Fibroblast of lung (primary cell): ENCODE measurements around the gene CREBRF. TPM values are rescaled to one million over a fixed set of nuclear protein-coding genes. Genes with fewer than 3 reads are reported as not detected.

ENCODE experiments used
- DNase-seq, 2 donors: peaks; one replicate each; pipeline versions ENCODE4 v3.0.0 to v3.0.0-alpha.2; 2010; ENCODE audit warnings: low read depth in 2 of 2
- H2AFZ ChIP-seq: 2 replicates; pipeline ENCODE4 v1.5.1; 2012; ENCODE audit warnings: low read length, control low read depth, inconsistent platforms
- H3K27ac ChIP-seq: 2 replicates; pipeline ENCODE4 v1.5.1; 2011; ENCODE audit warnings: low read length, control low read depth; ENCODE audit not compliant: insufficient read depth
- H3K27me3 ChIP-seq: 2 replicates; pipeline ENCODE4 v1.5.1; 2011; ENCODE audit warnings: mild to moderate bottlenecking, low read length; ENCODE audit not compliant: control insufficient read depth, insufficient read depth
- H3K36me3 ChIP-seq: 2 replicates; pipeline ENCODE4 v1.5.1; 2011; ENCODE audit warnings: low read length; ENCODE audit not compliant: control insufficient read depth, insufficient read depth
- H3K4me1 ChIP-seq: 2 replicates; pipeline ENCODE4 v1.5.1; 2011; ENCODE audit warnings: low read length; ENCODE audit not compliant: control insufficient read depth, insufficient read depth; ENCODE audit errors: extremely low read depth
- H3K4me2 ChIP-seq: 2 replicates; pipeline ENCODE4 v1.5.1; 2011; ENCODE audit warnings: low read length, control low read depth; ENCODE audit not compliant: insufficient read depth; ENCODE audit errors: extremely low read depth
- H3K4me3 ChIP-seq, 4 experiments: fragments of 200-600 bp in 1 of 4; sonication (generic) in 1 of 4; replicated peaks in 1 of 4; 2 replicates each; pipeline ENCODE4 v1.5.1; 2011 to 2016; ENCODE audit warnings: low read length in 4 of 4, low read depth in 3 of 4, mild to moderate bottlenecking in 3 of 4, control low read depth in 2 of 4, inconsistent platforms in 1 of 4, mixed read lengths in 1 of 4; ENCODE audit not compliant: insufficient read depth in 1 of 4; ENCODE audit errors: control extremely low read depth in 1 of 4
- H3K79me2 ChIP-seq: 2 replicates; pipeline ENCODE4 v1.5.1; 2012; ENCODE audit warnings: mild to moderate bottlenecking, low read length, inconsistent platforms; ENCODE audit not compliant: control insufficient read depth, insufficient read depth
- H3K9ac ChIP-seq: 2 replicates; pipeline ENCODE4 v1.5.1; 2011; ENCODE audit warnings: mild to moderate bottlenecking, low read length, control low read depth; ENCODE audit not compliant: insufficient read depth
- H3K9me3 ChIP-seq: 2 replicates; pipeline ENCODE4 v1.5.1; 2012; ENCODE audit warnings: low read depth, low read length; ENCODE audit not compliant: control insufficient read depth, insufficient read depth
- H4K20me1 ChIP-seq: 2 replicates; pipeline ENCODE4 v1.5.1; 2011; ENCODE audit warnings: low read length; ENCODE audit not compliant: control insufficient read depth, insufficient read depth; ENCODE audit errors: extremely low read depth
- EZH2 ChIP-seq: IDR thresholded peaks from 2 replicates; pipeline ENCODE4 v1.5.1; 2012; ENCODE audit warnings: low read length, control low read depth, mild to moderate bottlenecking; ENCODE audit errors: missing control alignments
- polyA plus RNA-seq, 2 donors: library from polyadenylated mRNA; depleted of rRNA in 1 of 2; stranded (reverse) in 1 of 2; unstranded in 1 of 2; fragments of >200 nt; gene quantifications; 2 replicates each; pipeline ENCODE4 v1.2.1, GENCODE V29; 2011 to 2012; ENCODE audit warnings: missing spikeins in 1 of 2
- total RNA-seq: library from RNA; depleted of rRNA; stranded (reverse); fragments of >200 nt; gene quantifications from 2 replicates; pipeline ENCODE4 v1.2.1, GENCODE V29; 2014
- TF ChIP-seq, protein P1 (sequence below), 2 donors: IDR thresholded peaks in 1 of 2; conservative IDR thresholded peaks in 1 of 2; 1 replicate in 1 of 2; 2 replicates in 1 of 2; pipeline ENCODE4 v1.5.1; 2011 to 2012; ENCODE audit warnings: low read length in 2 of 2, control low read depth in 1 of 2, inconsistent platforms in 1 of 2, low read depth in 1 of 2, mild to moderate bottlenecking in 1 of 2

Gene CREBRF
- total and polyA plus RNA-seq, 2 donors (not counting 1 experiment from before 2014, with no cell fraction given): 14.4 to 38.8 TPM

- no peak for DNase-seq
- no peaks in the 10 kb centered on the region for H3K27me3 ChIP-seq
- H3K27ac ChIP-seq: no peak overlapping the region
- TF ChIP-seq EZH2: no peak
- TF ChIP-seq, protein P1, sequence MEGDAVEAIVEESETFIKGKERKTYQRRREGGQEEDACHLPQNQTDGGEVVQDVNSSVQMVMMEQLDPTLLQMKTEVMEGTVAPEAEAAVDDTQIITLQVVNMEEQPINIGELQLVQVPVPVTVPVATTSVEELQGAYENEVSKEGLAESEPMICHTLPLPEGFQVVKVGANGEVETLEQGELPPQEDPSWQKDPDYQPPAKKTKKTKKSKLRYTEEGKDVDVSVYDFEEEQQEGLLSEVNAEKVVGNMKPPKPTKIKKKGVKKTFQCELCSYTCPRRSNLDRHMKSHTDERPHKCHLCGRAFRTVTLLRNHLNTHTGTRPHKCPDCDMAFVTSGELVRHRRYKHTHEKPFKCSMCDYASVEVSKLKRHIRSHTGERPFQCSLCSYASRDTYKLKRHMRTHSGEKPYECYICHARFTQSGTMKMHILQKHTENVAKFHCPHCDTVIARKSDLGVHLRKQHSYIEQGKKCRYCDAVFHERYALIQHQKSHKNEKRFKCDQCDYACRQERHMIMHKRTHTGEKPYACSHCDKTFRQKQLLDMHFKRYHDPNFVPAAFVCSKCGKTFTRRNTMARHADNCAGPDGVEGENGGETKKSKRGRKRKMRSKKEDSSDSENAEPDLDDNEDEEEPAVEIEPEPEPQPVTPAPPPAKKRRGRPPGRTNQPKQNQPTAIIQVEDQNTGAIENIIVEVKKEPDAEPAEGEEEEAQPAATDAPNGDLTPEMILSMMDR (conservative IDR thresholded peaks at IDR 0.05 in 1 of 2, IDR thresholded peaks at IDR 0.05 in 1 of 2; ENCODE audit: low read depth in 1 of 2, low read length in 2 of 2): no peak
- H3K36me3 ChIP-seq: peaks cover 10% of the 10 kb centered on the region
- no peak overlapping the region for H3K4me2 ChIP-seq
- no peak overlapping the region for H3K4me3 ChIP-seq
- no peaks in the 10 kb centered on the region for H3K4me1 ChIP-seq
- no peaks in the 10 kb centered on the region for H3K79me2 ChIP-seq
- no peaks in the 10 kb centered on the region for H3K9me3 ChIP-seq
- H2AFZ ChIP-seq: no peak overlapping the region
- no peak overlapping the region for H3K9ac ChIP-seq
- no peaks in the 10 kb centered on the region for H4K20me1 ChIP-seq
Measured at GRCh38 chr5:173155912-173156311, 99.8 kb downstream of the CREBRF start.

DNA sequence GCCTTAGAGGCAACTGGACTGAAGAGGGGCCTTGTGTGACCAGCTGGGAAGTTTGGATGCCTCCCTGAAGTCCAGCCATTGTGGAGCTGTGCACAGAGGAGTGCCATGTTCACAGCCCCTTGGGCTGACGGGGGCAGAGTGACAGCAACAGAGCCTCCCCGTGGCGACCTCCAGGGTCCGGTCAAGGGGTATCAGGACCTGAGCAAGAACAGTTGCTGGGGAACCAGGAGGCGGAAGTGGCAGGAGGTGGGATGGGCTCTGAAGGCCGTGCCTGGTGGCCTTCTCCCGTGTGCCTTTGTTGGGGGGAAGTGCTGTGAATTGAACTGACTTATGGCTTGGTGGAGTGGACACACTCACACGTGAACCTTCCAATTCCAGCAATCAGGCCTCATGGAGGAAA lies 102.2 kb downstream of the CREBRF start:
- Histone ChIP-seq H2AFZ (no peak overlapping the region), H3K4me3 (no peak overlapping the region), H3K4me2 (no peak overlapping the region), H3K9me3 (no peaks in the 10 kb centered on the region), H4K20me1 (no peaks in the 10 kb centered on the region), H3K36me3 (peaks cover 12% of the 10 kb centered on the region), H3K79me2 (no peaks in the 10 kb centered on the region), H3K27ac (no peak overlapping the region), H3K9ac (no peak overlapping the region), H3K27me3 (no peaks in the 10 kb centered on the region), H3K4me1 (no peaks in the 10 kb centered on the region)
- TF ChIP-seq, protein P1 (conservative IDR thresholded peaks at IDR 0.05 in 1 of 2, IDR thresholded peaks at IDR 0.05 in 1 of 2; ENCODE audit: low read depth in 1 of 2, low read length in 2 of 2): no peak
- no peak for TF ChIP-seq EZH2
- DNase-seq: no peak

DNA sequence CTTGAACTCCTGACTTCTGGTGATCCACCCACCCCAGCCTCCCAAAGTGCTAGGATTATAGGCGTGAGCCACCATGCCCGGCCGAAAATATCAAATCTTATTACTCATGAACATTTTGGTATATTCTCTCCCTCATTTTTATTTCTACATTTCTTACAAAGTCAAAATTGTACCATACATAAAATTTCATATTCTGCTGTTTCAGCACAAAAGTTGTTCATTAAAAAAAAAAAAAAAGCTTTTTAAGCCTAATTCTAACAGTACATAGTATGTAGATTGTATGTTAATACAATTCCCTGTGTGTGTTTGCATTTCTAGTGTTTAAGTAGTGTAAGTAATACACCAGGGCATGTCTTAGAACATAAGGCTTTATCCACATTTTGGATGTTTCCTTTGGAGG lies 103.1 kb downstream of the CREBRF start:
- no peaks in the 10 kb centered on the region for H3K27me3 ChIP-seq
- no peak overlapping the region for H2AFZ ChIP-seq
- no peaks in the 10 kb centered on the region for H3K79me2 ChIP-seq
- no peak for DNase-seq
- H3K9me3 ChIP-seq: no peaks in the 10 kb centered on the region
- no peaks in the 10 kb centered on the region for H3K4me1 ChIP-seq
- no peak overlapping the region for H3K4me2 ChIP-seq
- peaks cover 13% of the 10 kb centered on the region for H3K36me3 ChIP-seq
- H3K4me3 ChIP-seq: no peak overlapping the region
- no peaks in the 10 kb centered on the region for H4K20me1 ChIP-seq
- no peak overlapping the region for H3K9ac ChIP-seq
- no peak overlapping the region for H3K27ac ChIP-seq
- TF ChIP-seq EZH2: no peak
- TF ChIP-seq, protein P1 (conservative IDR thresholded peaks at IDR 0.05 in 1 of 2, IDR thresholded peaks at IDR 0.05 in 1 of 2; ENCODE audit: low read depth in 1 of 2, low read length in 2 of 2): no peak
